ENCODE data around the gene CARTPT. TPM values are rescaled to one million over a fixed set of nuclear protein-coding genes. Genes with fewer than 3 reads are reported as not detected.
A peak's percentile ranks its signal among the peaks of the same experiment; 100 is the strongest.

The CARTPT gene
- total RNA-seq, 1 experiment from 2014 or later, result not detected

DNA sequence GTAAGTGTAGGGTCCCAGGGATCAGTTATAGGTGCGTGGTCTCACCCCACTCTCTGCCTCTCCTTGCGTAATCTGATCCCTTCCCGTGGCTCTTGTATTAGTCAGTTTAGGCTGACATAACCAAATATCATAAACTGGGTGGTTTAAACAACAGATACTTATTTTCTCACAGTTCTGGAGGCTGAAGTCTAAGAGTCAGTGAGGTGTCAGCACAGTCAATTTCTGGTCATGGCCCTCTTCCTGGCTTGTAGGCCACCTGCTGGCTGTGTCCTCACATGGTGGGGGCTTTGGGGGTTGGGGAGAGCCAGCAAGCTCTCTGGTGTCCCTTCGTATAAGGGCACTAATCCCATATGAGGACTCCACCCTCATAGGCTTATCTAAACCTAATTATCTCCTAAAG lies 32.3 kb downstream of the CARTPT start:
- Histone ChIP-seq H3K4me3 (no peak overlapping the region), H3K27me3 (no peaks in the 10 kb centered on the region), H3K36me3 (no peaks in the 10 kb centered on the region), H3K4me1 (no peaks in the 10 kb centered on the region), H3K9me3 (replicated peaks) (no peaks in the 10 kb centered on the region), H3K27ac (no peak overlapping the region)
- DNase-seq, result no peak

DNA sequence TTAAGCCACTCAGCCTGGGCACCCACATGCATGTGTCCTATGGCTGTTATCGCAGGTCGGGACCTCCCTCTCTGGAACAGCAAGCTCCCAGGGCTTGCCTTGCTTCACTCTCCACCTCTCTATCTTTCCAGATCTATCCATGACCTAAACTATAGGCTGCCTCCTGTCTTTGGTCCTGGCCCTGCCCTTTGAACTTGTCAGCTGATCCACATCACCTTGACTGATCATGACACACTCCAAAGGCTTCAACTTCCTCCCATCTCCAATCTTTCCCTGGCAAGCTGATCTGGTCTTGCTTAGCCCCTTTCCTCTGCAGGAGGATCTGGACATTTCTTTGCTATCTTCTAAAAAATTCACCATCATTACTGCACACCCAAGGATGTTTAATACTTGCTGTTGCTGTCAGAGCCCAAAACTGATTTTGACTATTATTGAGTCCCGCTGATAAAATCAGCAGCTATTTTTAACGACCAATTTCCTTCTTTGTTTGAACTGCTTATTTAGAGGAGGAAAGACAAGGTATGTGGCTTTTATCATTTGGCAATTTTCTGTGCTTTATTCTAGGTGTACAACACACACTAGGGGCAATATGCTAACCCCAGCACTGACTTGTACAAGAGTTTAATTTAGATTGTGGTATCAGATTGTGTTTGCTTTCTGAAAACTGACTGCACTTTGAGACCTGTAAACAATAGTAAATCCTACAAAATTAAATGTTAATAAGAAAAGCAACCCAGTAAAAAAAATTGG lies 33.5 kb downstream of the CARTPT start:
- Histone ChIP-seq H3K4me1 (no peaks in the 10 kb centered on the region), H3K27ac (no peak overlapping the region), H3K27me3 (no peaks in the 10 kb centered on the region), H3K36me3 (no peaks in the 10 kb centered on the region), H3K9me3 (replicated peaks) (no peaks in the 10 kb centered on the region), H3K4me3 (no peak overlapping the region)
- no peak for DNase-seq

DNA sequence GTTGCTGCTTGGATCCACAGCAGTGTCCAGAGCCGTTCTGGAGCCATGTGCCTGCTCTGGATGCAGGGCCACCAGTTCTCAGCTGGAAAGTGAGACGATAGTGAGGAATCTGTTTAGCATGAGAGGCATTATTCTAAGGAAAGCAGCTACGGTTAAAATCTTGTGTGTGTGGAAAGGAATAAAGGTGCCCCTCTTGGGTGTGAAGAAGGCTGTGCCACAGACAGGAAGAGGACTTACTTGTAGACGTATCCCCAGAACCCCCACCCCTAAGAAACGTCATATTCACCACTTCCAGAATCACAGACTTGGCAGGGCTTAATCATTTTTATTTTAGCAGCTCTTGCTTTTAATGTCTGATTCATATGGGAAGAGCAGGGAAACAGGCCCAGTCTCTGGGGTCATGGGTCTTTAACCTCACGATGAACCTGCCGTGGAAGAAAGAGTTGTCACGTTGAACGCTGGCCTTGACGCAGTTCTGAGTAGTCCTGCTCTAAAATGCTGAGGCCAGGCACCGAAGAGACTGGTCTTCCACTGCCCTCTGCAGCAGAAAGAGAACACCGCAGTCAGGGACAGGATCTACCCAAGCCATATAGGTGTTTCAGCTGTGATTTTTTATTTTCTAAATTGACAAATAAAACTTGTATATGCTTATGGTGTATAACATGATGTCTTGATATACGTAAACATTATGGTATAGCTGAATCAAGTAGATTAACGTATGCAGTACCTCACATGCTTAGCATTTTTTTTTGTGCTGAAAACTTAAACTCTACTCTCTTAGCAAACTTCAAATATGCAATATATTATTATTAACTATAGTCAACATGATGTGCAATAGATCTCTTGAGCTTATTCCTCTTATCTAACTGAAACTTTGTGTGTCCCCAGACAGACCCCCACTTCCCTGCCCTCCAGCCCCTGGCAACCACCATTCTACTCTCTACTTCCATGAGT lies 38.8 kb downstream of the CARTPT start:
- Histone ChIP-seq H3K27ac (no peak overlapping the region), H3K4me3 (peak overlapping the region; percentile 40), H3K9me3 (replicated peaks) (no peaks in the 10 kb centered on the region), H3K27me3 (no peaks in the 10 kb centered on the region), H3K36me3 (no peaks in the 10 kb centered on the region), H3K4me1 (no peaks in the 10 kb centered on the region)
- peak; percentile 68 to 81 for DNase-seq

DNA sequence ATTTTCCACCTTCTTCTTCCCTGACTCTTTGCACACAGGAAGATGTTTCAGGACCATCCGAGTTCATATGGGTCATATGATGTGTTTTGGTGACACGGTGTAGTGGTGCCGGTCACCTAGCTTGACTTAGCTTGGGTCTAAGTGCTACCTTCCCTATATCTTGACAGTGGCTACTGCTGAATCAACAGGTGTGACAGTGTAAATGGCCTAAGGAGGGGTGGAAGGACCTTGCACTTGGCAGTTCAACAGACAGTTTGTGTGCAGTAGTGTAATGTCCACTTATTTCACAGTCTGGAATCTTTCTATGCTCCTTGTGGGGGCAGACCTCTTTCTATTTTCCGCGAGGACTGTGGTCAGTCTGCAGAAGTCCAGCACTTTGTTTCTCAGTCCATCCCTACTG lies 43.8 kb downstream of the CARTPT start:
- DNase-seq, result no peak
- H3K9me3 ChIP-seq (replicated peaks), result no peaks in the 10 kb centered on the region
- H3K36me3 ChIP-seq, result no peaks in the 10 kb centered on the region
- no peak overlapping the region for H3K4me3 ChIP-seq
- no peaks in the 10 kb centered on the region for H3K4me1 ChIP-seq
- H3K27ac ChIP-seq, result no peak overlapping the region
- no peaks in the 10 kb centered on the region for H3K27me3 ChIP-seq

DNA sequence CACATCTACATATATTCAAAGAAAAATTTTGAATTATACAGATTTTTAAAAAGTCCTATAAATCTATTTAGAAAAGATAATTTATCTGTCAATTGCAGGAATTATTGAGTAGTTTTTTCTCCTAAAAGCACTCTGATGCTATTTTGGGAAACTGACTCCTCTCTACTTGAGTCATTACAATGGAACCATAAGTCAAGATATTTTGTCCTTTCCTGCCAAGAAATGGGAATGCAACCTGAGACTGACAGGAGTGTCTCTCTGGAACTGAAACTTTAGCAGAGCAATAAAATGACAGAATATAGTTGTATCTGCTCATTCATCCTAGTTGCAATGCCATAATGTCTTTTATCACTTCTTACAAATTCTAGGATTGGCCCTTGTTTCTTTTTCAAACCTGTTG lies 48.6 kb downstream of the CARTPT start:
- Histone ChIP-seq H3K27ac (no peak overlapping the region), H3K9me3 (replicated peaks) (no peaks in the 10 kb centered on the region), H3K4me3 (no peak overlapping the region), H3K27me3 (no peaks in the 10 kb centered on the region), H3K4me1 (no peaks in the 10 kb centered on the region), H3K36me3 (no peaks in the 10 kb centered on the region)
- no peak for DNase-seq

DNA sequence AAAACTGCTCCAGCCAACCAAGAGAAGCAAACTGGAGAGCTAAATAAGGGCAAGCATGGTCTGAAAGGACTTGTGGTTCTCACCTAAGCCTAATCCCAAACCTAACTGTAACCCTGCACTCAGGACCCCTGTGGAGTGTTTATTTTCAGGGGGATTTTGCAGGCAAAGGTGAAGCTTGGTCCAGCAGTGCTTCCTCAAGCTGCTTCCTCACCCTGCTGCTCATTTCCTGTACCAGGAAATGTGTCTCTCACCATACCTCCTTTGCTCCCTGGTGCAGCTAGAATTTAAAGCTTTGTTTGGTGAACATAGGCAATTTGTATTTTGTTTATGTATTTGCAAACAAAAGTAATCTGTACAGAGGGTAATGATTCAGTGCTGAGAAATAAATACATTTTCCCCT lies 50.2 kb downstream of the CARTPT start:
- Histone ChIP-seq H3K9me3 (replicated peaks) (peaks cover 7% of the 10 kb centered on the region; the same call in 1 of the 2 replicates), H3K27ac (no peak overlapping the region), H3K4me1 (no peaks in the 10 kb centered on the region), H3K36me3 (no peaks in the 10 kb centered on the region), H3K4me3 (no peak overlapping the region), H3K27me3 (no peaks in the 10 kb centered on the region)
- DNase-seq, result no peak

DNA sequence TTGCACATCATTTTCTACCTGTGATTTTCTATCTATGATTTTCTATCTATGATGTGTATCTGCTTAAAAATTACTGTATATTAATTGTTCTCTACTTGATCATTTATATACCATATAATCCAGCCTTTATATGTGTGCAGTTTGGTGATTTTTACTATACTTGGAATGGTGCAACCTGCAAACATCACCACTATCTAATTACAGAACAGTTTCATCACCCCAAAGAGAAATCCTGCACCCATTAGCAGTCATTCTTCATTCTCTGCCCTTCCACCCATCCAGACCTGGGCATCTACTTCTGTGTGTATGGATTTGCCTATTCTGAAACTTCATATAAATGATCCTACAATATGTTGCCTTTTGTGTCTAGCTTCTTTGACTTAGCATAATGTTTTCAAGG lies 51.3 kb downstream of the CARTPT start:
- no peaks in the 10 kb centered on the region for H3K36me3 ChIP-seq
- no peaks in the 10 kb centered on the region for H3K4me1 ChIP-seq
- H3K4me3 ChIP-seq, result no peak overlapping the region
- H3K27me3 ChIP-seq, result no peaks in the 10 kb centered on the region
- H3K27ac ChIP-seq, result no peak overlapping the region
- DNase-seq, result no peak
- H3K9me3 ChIP-seq (replicated peaks), result peaks cover 7% of the 10 kb centered on the region; the same call in 1 of the 2 replicates

Other genes with a start within 250 kb of the CARTPT start
- 59.4 and 61.5 TPM in 2 replicates for gene MCCC2, start 131.9 kb upstream of the CARTPT start, total RNA-seq (2014; rRNA removed; shearing (Covaris generic))

Measured in SJCRH30 (cell line).